ENCODE results near the gene RAB14.
A peak's percentile ranks its signal among the peaks of the same experiment; 100 is the strongest.

Gene RAB14

GRCh38 chr9:121201738-121202533, at the start of gene RAB14:
Gene RAB14 (minus strand): TSS chr9:121201869. CDS start chr9:121193412, 8,457 bp downstream.
- DNase-seq (ENCODE audit: low read depth in 2 of 2), result peak; percentile 100

- no peak for DNase-seq (ENCODE audit: low read depth in 2 of 2)
Measured at GRCh38 chr9:121249563-121249962, 47.9 kb upstream of the RAB14 start.

DNA sequence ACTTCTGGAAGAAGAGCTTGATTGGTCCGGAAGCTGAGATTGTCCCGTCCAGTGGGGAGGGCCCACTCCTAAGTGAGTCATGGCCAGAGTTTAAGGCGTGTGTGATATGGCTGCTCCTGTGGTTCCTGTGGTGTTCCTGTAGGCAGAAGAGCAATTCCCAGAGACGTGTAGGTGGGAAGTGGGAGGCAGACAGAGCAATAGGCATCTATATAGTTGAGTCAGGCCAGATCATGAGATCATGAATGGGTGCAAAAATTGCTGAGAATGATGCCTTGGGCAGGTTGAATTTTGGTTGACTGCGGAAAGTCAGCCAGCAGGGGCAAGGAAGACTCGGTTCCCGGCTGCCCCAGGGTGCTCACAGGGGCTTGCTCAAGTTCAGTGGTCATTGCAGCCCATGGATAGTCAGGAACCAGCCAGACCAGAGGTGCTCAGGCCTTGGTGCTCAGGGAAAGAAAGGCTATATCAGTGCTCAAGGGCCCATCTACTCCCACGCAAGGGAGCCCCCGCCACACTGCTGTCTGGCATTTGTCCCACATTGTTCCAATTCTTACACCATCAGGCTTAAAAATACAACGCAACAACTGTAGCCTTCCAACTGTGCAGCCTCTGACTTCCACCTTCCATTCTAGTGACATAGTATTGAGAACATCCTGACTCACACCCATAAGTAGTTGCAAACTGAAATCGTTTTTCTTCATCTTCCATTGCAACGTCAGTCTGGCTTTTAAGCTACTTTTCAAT, 45.3 kb upstream of the RAB14 start:
- no peak for DNase-seq (ENCODE audit: low read depth in 2 of 2)

DNA sequence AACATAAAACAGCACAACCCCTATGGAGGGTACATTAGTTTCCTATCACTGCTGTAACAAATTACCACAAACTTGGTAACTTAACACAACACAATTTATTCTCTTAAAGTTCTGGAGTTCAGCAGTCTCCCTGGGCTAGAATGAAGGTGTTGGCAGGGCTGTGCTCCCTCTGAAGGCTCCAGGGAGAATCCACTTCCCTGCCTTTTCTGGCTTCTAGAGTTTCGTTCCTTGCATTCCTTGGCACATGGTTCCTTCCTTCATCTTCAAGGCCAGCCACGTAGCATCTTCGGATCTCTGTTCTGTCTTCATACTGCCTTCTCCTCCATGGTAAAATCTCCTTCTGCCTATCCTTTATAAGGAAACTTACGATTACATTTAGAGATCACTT, 41.3 kb upstream of the RAB14 start:
- DNase-seq (ENCODE audit: low read depth in 2 of 2), result no peak

- no peak for DNase-seq (ENCODE audit: low read depth in 2 of 2)
Measured at GRCh38 chr9:121242219-121242958, 40.7 kb upstream of the RAB14 start.

GRCh38 chr9:121240472-121241135, 38.9 kb upstream of the RAB14 start:
- DNase-seq (ENCODE audit: low read depth in 2 of 2), result no peak

DNA sequence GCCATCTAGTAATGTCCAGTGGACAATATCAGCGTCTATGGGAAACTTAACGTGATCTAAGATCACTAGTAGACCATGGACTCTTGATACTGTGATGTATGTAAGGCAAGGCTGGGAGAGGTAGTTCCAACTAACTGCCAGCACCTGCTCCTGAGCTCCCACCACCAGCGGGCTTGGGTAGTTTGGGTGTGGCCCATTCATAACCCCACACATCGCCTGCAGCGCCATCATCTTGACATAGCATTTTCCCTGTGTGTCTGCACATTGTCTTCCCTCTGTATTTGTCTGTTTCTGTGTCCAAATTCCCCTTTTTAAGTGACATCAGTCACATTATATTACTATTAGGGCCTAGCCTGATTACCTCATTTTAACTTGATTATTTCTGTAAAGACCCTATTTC, 38.2 kb upstream of the RAB14 start:
- DNase-seq (ENCODE audit: low read depth in 2 of 2), result no peak

GRCh38 chr9:121239071-121239470, 37.4 kb upstream of the RAB14 start:
- no peak for DNase-seq (ENCODE audit: low read depth in 2 of 2)

- no peak for DNase-seq (ENCODE audit: low read depth in 2 of 2)
Measured at GRCh38 chr9:121237916-121238315, 36.2 kb upstream of the RAB14 start.

- DNase-seq (ENCODE audit: low read depth in 2 of 2), result no peak
Measured at GRCh38 chr9:121235512-121235911, 33.8 kb upstream of the RAB14 start.

DNA sequence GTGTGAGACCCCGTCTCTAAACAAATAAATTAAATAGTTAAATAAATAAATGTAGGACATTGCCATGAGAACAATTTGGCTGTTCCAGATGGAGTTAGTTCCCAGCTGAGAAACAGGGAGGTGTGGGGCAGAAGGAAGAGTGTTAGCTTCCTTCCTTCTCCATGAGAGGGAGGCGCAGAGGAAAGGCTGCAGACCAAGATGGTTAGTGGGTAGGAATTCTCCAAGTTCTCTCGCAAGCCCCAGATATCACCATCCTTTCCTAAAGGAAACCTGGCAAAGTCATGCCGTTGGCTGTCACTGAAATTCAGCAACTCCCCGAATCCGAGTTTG, 33.1 kb upstream of the RAB14 start:
- DNase-seq (ENCODE audit: low read depth in 2 of 2), result no peak

- no peak for DNase-seq (ENCODE audit: low read depth in 2 of 2)
Measured at GRCh38 chr9:121233906-121234831, 32.5 kb upstream of the RAB14 start.

DNA sequence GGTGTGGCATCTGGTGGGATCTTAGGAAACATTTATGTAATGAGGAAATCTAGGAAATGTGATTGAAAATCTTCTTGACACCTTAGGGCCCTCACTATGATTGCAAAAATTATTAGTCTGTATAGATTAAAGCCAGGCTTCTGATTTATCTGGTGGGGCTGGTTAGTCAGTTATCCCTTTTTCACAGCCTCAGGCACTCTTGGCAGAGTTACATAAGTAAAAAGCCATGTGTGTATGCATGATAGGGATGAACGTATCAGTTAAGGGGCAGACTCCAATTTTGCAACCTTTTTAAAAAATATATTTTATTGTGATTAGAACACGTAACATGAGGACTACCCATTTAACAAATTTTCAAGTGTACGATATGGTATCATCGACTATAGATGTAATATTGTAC, 30.6 kb upstream of the RAB14 start:
- no peak for DNase-seq (ENCODE audit: low read depth in 2 of 2)

DNA sequence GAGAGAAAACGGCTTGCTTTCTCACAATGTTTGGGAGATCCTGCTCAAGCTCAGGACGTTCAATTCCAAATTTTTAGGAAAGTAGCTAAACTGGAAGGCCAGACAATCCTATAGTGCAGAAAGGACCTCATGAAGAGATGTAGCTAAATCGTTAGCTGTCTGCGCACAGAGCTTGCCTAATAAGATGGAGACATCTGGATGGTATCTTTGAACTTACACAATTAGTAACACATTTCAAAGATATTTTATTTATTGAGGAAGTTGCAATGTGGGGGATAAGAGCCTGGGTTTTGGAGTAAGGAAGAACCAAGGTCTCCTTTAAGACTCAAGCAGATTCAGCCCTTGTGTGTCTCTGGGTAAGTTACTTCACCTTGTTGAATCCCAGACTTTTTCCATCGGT, 28.6 kb upstream of the RAB14 start:
- DNase-seq (ENCODE audit: low read depth in 2 of 2), result no peak

- no peak for DNase-seq (ENCODE audit: low read depth in 2 of 2)
Measured at GRCh38 chr9:121227862-121228261, 26.2 kb upstream of the RAB14 start.

DNA sequence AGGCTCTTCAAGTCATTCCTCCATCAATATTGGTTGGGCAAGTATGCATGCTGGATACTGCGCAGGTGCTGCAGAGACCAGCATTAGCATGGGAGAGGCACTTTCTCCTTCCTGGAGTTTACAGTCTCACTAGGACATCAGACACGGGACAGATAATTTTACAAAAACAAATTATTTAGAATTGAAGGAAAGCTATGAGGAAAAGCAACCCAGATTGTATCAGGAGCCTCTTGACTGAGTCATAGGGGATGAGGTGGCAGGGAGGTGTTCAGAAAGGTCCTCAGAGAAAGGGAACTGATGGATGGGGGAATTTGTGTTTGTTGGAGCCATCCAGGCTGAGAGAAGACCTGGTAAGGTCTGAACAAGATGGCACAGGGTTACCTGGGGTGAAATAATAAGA, 24.5 kb upstream of the RAB14 start:
- DNase-seq (ENCODE audit: low read depth in 2 of 2), result no peak

GRCh38 chr9:121225240-121225639, 23.6 kb upstream of the RAB14 start:
- no peak for DNase-seq (ENCODE audit: low read depth in 2 of 2)

- no peak for DNase-seq (ENCODE audit: low read depth in 2 of 2)
Measured at GRCh38 chr9:121222524-121223171, 21.0 kb upstream of the RAB14 start.

DNA sequence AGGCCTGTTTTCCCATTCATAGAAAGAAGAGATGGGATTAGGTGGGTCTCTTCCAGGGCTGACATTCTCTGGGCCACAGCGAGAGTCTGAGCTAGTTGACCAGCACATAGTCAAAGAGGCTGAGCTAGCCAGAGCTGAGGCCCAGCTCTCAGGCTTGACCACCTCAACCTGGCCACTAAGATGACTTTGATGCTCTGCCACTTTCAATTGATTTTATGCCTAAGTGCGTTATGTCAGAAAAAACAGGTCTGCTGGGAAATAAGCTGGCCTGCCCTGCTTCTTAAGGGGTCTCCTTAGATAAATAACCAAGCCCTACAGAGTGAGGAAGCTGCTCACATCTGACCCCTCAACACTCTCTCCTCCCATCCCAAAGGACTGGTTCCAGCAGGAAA, 20.0 kb upstream of the RAB14 start:
- no peak for DNase-seq (ENCODE audit: low read depth in 2 of 2)

- DNase-seq (ENCODE audit: low read depth in 2 of 2), result no peak
Measured at GRCh38 chr9:121220996-121221663, 19.5 kb upstream of the RAB14 start.
